Measurements from ENCODE around the gene ROR1. TPM values are rescaled to one million over a fixed set of nuclear protein-coding genes. Genes with fewer than 3 reads are reported as not detected.

The ROR1 gene
- total RNA-seq, 1 experiment from 2014 or later = 19.0 TPM

DNA sequence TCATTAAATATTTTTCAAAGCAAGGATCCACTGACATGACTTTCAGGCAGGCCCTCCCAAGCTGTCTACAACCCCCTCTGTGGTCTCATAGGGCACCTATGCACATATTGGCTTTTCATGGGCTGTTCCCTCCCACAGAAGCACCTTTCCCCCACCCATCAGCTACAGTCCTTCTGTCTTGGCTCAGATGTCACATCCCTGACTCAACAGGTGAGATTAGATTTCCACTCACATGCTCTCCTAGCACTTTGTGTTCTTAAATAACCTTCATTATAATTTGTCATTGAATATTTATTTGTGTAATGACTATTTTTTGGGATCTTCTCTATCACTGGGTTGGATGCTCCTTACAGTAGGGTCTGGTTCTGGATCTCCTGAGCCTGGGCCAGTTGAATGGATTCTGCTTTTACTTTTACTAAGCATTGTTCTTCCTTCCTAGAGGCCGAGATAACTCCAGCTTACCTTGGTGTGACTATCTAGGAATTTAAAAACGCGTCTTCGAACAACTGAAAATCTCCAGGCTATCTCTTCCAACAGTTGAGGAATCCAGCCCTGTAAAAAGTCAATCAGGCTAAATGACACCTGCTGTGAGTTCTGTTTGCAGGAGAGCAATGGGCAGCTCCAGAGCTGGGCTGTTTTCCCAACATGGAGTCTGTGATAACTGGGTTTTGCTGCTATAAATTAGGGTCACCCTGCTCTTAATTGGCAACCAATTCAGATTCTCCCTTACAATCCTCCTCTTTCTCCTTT, 16.2 kb downstream of the ROR1 start:
- no peaks in the 10 kb centered on the region for H4K20me1 ChIP-seq (ENCODE audit: insufficient read depth)

DNA sequence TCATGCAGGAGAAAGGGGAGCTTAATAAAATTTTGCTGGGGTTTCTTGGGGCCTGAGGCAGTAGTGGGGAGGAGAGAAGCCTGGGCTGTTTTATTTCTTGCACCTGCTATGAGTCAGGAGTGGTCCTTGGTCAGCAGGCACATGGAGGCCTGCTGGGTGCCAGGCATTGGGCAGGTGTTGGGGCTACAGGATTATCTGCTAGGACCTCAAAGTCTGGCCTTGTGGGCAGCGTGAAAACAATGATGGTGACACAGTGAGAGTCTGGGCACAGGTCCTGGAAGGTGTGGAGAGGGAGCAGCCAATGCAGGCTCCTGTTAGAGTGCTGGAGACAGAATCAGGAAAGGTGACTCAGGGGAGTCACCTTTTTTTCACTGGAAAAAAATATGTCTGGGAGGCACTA, 17.2 kb downstream of the ROR1 start:
- TF ChIP-seq, protein P1, sequence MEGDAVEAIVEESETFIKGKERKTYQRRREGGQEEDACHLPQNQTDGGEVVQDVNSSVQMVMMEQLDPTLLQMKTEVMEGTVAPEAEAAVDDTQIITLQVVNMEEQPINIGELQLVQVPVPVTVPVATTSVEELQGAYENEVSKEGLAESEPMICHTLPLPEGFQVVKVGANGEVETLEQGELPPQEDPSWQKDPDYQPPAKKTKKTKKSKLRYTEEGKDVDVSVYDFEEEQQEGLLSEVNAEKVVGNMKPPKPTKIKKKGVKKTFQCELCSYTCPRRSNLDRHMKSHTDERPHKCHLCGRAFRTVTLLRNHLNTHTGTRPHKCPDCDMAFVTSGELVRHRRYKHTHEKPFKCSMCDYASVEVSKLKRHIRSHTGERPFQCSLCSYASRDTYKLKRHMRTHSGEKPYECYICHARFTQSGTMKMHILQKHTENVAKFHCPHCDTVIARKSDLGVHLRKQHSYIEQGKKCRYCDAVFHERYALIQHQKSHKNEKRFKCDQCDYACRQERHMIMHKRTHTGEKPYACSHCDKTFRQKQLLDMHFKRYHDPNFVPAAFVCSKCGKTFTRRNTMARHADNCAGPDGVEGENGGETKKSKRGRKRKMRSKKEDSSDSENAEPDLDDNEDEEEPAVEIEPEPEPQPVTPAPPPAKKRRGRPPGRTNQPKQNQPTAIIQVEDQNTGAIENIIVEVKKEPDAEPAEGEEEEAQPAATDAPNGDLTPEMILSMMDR (conservative IDR thresholded peaks at IDR 0.05) = no peak
- TF ChIP-seq EZH2 (IDR thresholded peaks at IDR 0.05; ENCODE audit: low read depth) = no peak
- Histone ChIP-seq H4K20me1 (ENCODE audit: insufficient read depth) (no peaks in the 10 kb centered on the region), H3K27me3 (ENCODE audit: insufficient read depth, low read depth) (no peaks in the 10 kb centered on the region), H3K4me3 (no peak overlapping the region), H3K27ac (no peak overlapping the region), H3K4me1 (replicated peaks; ENCODE audit: insufficient read depth) (peaks cover 16% of the 10 kb centered on the region), H3K9me3 (ENCODE audit: insufficient read depth, low read depth) (no peaks in the 10 kb centered on the region), H3K9me2 (ENCODE audit: insufficient read depth) (no peaks in the 10 kb centered on the region), H3K36me3 (ENCODE audit: low read depth) (no peaks in the 10 kb centered on the region), H3F3A (ENCODE audit: insufficient read depth, low read depth) (no peaks in the 10 kb centered on the region), H3K79me2 (ENCODE audit: low read depth) (peaks cover 61% of the 10 kb centered on the region), H3K4me2 (no peak overlapping the region), H2AFZ (no peak overlapping the region)
- intact Hi-C loops (cut with micrococcal nuclease; ENCODE audit: unreplicated experiment) = no loop called here
- ChIA-PET CTCF (interaction anchor here (0.6 kb wide), 1 partner anchor 17 kb away, joined by 3 read pairs; the partner anchor contains the start of gene ROR1), POLR2A (ENCODE audit: unreplicated experiment) (no interaction called here)
- no peak for DNase-seq
- BruUV-seq (replicated peaks) = no TSS peak

More for the DNA sequence above, 16.2 kb downstream of the ROR1 start:
- Histone ChIP-seq H3K9me2 (ENCODE audit: insufficient read depth) (no peaks in the 10 kb centered on the region), H3K27me3 (ENCODE audit: insufficient read depth, low read depth) (no peaks in the 10 kb centered on the region), H3K4me1 (replicated peaks; ENCODE audit: insufficient read depth) (peaks cover 16% of the 10 kb centered on the region), H3K4me2 (0 out of 2 replicates have a peak overlapping the region, but pooled peaks have one; percentile 6), H3K9me3 (ENCODE audit: insufficient read depth, low read depth) (no peaks in the 10 kb centered on the region), H3F3A (ENCODE audit: insufficient read depth, low read depth) (no peaks in the 10 kb centered on the region), H3K79me2 (ENCODE audit: low read depth) (peaks cover 58% of the 10 kb centered on the region), H2AFZ (no peak overlapping the region), H3K27ac (no peak overlapping the region), H3K36me3 (ENCODE audit: low read depth) (no peaks in the 10 kb centered on the region), H3K4me3 (no peak overlapping the region)
- no TSS peak for BruUV-seq (replicated peaks)
- POLR2A ChIA-PET (ENCODE audit: unreplicated experiment) = no interaction called here
- intact Hi-C loops (cut with micrococcal nuclease; ENCODE audit: unreplicated experiment) = no loop called here
- no peak for DNase-seq
- TF ChIP-seq, protein P1 (conservative IDR thresholded peaks at IDR 0.05) = no peak
- TF ChIP-seq EZH2 (IDR thresholded peaks at IDR 0.05; ENCODE audit: low read depth) = no peak
- CTCF ChIA-PET = interaction anchor here (0.6 kb wide), 1 partner anchor 16 kb away, joined by 3 read pairs; the partner anchor contains the start of gene ROR1

DNA sequence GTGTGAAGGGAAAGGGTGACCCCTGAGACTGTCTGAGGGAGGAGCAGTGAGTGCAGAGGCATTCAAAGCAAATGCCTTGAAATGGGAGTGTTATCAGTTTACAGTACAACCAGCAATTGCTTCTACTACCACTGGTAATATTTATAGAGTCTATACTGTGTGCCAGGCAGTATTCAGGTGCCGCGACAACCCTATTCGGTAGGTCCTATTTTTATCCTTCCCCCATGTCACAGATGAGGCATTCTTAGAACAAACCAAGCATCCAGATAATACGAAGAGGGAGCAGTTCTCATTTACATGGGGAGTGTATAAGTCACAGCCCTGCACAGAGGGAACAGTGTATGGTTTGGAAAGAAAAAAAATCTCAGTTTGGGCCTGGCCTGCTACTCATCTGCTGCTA, 18.3 kb downstream of the ROR1 start:
- no peaks in the 10 kb centered on the region for H3K9me2 ChIP-seq (ENCODE audit: insufficient read depth)
- no peaks in the 10 kb centered on the region for H3K27me3 ChIP-seq (ENCODE audit: insufficient read depth, low read depth)
- intact Hi-C loops (cut with micrococcal nuclease; ENCODE audit: unreplicated experiment) = no loop called here
- CTCF ChIA-PET = no interaction called here
- no peak overlapping the region for H3K4me2 ChIP-seq
- no TSS peak for BruUV-seq (replicated peaks)
- no peak for DNase-seq
- no peaks in the 10 kb centered on the region for H3F3A ChIP-seq (ENCODE audit: insufficient read depth, low read depth)
- H2AFZ ChIP-seq = no peak overlapping the region
- POLR2A ChIA-PET (ENCODE audit: unreplicated experiment) = interaction anchor here (0.6 kb wide), 1 partner anchor 280 kb away, joined by 3 read pairs; no protein-coding TSS in a partner anchor
- peaks cover 66% of the 10 kb centered on the region for H3K79me2 ChIP-seq (ENCODE audit: low read depth)
- no peaks in the 10 kb centered on the region for H4K20me1 ChIP-seq (ENCODE audit: insufficient read depth)
- H3K9me3 ChIP-seq (ENCODE audit: insufficient read depth, low read depth) = no peaks in the 10 kb centered on the region
- no peaks in the 10 kb centered on the region for H3K36me3 ChIP-seq (ENCODE audit: low read depth)
- TF ChIP-seq, protein P1 (conservative IDR thresholded peaks at IDR 0.05) = no peak
- TF ChIP-seq EZH2 (IDR thresholded peaks at IDR 0.05; ENCODE audit: low read depth) = no peak
- H3K4me1 ChIP-seq (replicated peaks; ENCODE audit: insufficient read depth) = peaks cover 16% of the 10 kb centered on the region
- H3K27ac ChIP-seq = no peak overlapping the region
- H3K4me3 ChIP-seq = no peak overlapping the region
